HepG2 (cell line): ENCODE data around the gene CDT1. TPM values are rescaled to one million over a fixed set of nuclear protein-coding genes. Genes with fewer than 3 reads are reported as not detected.

Experiments used
- AFF4 ChIP-seq: sonication (generic); formaldehyde crosslinking; IDR thresholded peaks from 2 replicates; pipeline ENCODE4 v1.4.0; 2020; ENCODE audit warnings: missing genetic modification reagents
- DMAP1 ChIP-seq: IDR thresholded peaks from 2 replicates; pipeline ENCODE4 v1.6.1; 2016
- DPF2 ChIP-seq: sonication (generic); formaldehyde crosslinking; IDR thresholded peaks from 2 replicates; pipeline ENCODE4 v1.4.0; 2020; ENCODE audit warnings: mild to moderate bottlenecking, low read depth, missing genetic modification reagents, borderline replicate concordance
- ELF4 ChIP-seq: sonication (generic); formaldehyde crosslinking; IDR thresholded peaks from 2 replicates; pipeline ENCODE4 v1.5.0; 2020; ENCODE audit warnings: missing genetic modification reagents, mild to moderate bottlenecking, moderate library complexity, borderline replicate concordance
- FOXJ3 ChIP-seq: sonication (generic); formaldehyde crosslinking; IDR thresholded peaks from 2 replicates; pipeline ENCODE4 v1.4.0; 2020; ENCODE audit warnings: missing genetic modification reagents, mild to moderate bottlenecking, borderline replicate concordance
- HMGA1 ChIP-seq: sonication (generic); formaldehyde crosslinking; conservative IDR thresholded peaks from 2 replicates; pipeline ENCODE4 v1.4.0; 2020; ENCODE audit warnings: missing genetic modification reagents
- HOXA9 ChIP-seq: sonication (generic); formaldehyde crosslinking; IDR thresholded peaks from 2 replicates; pipeline ENCODE4 v1.8.1; 2022; ENCODE audit warnings: missing genetic modification reagents, mild to moderate bottlenecking, moderate library complexity, borderline replicate concordance
- KAT2B ChIP-seq: fragments of 150-350 bp; IDR thresholded peaks from 2 replicates; pipeline ENCODE4 v1.6.1; 2014; ENCODE audit warnings: low read depth, low read length, borderline replicate concordance
- KDM5A ChIP-seq: fragments of 200-600 bp; sonication (generic); IDR thresholded peaks from 2 replicates; pipeline ENCODE4 v1.7.0; 2018; ENCODE audit warnings: antibody characterized with exemption, mild to moderate bottlenecking, low read length, borderline replicate concordance
- SP1 ChIP-seq, 2 experiments: fragments of 450-650 bp in 1 of 2; sonication (generic) in 1 of 2; formaldehyde crosslinking in 1 of 2; IDR thresholded peaks; 2 replicates each; pipeline versions ENCODE4 v1.4.0 to v1.6.1; 2016 to 2020; ENCODE audit warnings: missing genetic modification reagents in 1 of 2
- STAT5B ChIP-seq: sonication (generic); formaldehyde crosslinking; IDR thresholded peaks from 2 replicates; pipeline ENCODE4 v1.4.0; 2020; ENCODE audit warnings: missing genetic modification reagents
- TOPORS ChIP-seq: sonication (generic); formaldehyde crosslinking; IDR thresholded peaks from 2 replicates; pipeline ENCODE4 v1.8.0; 2023; ENCODE audit warnings: mild to moderate bottlenecking, missing genetic modification reagents
- XRCC5 ChIP-seq: fragments of 200-400 bp; formaldehyde crosslinking; optimal IDR thresholded peaks from 2 replicates; pipeline ENCODE3; 2017; ENCODE audit warnings: mild to moderate bottlenecking, low read length
- YY1 ChIP-seq: IDR thresholded peaks from 2 replicates; pipeline ENCODE4 v1.6.1; 2011; ENCODE audit warnings: low read length, low read depth, moderate library complexity, mild to moderate bottlenecking; ENCODE audit not compliant: insufficient read depth, insufficient replicate concordance
- ZBTB38 ChIP-seq: sonication (generic); formaldehyde crosslinking; IDR thresholded peaks from 2 replicates; pipeline ENCODE4 v1.5.1; 2020; ENCODE audit warnings: mild to moderate bottlenecking, missing genetic modification reagents
- ZNF546 ChIP-seq: sonication (generic); formaldehyde crosslinking; conservative IDR thresholded peaks from 2 replicates; pipeline ENCODE4 v1.8.1; 2023; ENCODE audit warnings: mild to moderate bottlenecking, missing genetic modification reagents
- ZNF572 ChIP-seq: sonication (generic); formaldehyde crosslinking; IDR thresholded peaks from 2 replicates; pipeline ENCODE4 v1.5.1; 2020; ENCODE audit warnings: mild to moderate bottlenecking, missing genetic modification reagents
- ZNF589 ChIP-seq: sonication (generic); formaldehyde crosslinking; conservative IDR thresholded peaks from 2 replicates; pipeline ENCODE4 v1.8.0; 2022; ENCODE audit warnings: mild to moderate bottlenecking, moderate library complexity, missing genetic modification reagents
- ZNF678 ChIP-seq: sonication (generic); formaldehyde crosslinking; IDR thresholded peaks from 2 replicates; pipeline ENCODE4 v1.4.0; 2020; ENCODE audit warnings: mild to moderate bottlenecking, missing genetic modification reagents
- ZNF766 ChIP-seq: sonication (generic); formaldehyde crosslinking; IDR thresholded peaks from 2 replicates; pipeline ENCODE4 v1.5.0; 2020; ENCODE audit warnings: missing genetic modification reagents, borderline replicate concordance
- polyA plus RNA-seq, 8 experiments: library from polyadenylated mRNA; depleted of rRNA in 3 of 8; stranded (reverse) in 7 of 8; unstranded in 1 of 8; fragments of >200 nt; fragmentation: Illumina TruSeq in 4 of 8; extraction: Trizol in 4 of 8; gene quantifications; 2 replicates each; pipeline versions ENCODE4 v1.2.1 to v1.2.3, GENCODE V29; 2011 to 2016; ENCODE audit warnings: low read depth in 4 of 8, missing spikeins in 1 of 8, mixed read lengths in 1 of 8; ENCODE audit not compliant: insufficient read depth in 1 of 8
- total RNA-seq, 5 experiments: library from RNA; depleted of rRNA; stranded (reverse); fragments of >200 nt; fragmentation: Illumina TruSeq; extraction: Trizol; gene quantifications; 2 replicates each; pipeline ENCODE4 v1.2.3, GENCODE V29; 2016; ENCODE audit warnings: low read depth in 1 of 5
- TF ChIP-seq, protein P1 (sequence below): sonication (generic); formaldehyde crosslinking; IDR thresholded peaks from 2 replicates; pipeline ENCODE4 v1.5.1; 2020; ENCODE audit warnings: missing genetic modification reagents, mild to moderate bottlenecking, borderline replicate concordance
- TF ChIP-seq, protein P2 (sequence below): sonication (generic); formaldehyde crosslinking; IDR thresholded peaks from 2 replicates; pipeline ENCODE4 v1.8.1; 2023; ENCODE audit warnings: mild to moderate bottlenecking, inconsistent platforms, moderate library complexity, missing genetic modification reagents, borderline replicate concordance
- TF ChIP-seq, protein P3 (sequence below): sonication (generic); formaldehyde crosslinking; IDR thresholded peaks from 2 replicates; pipeline ENCODE4 v1.5.1; 2020; ENCODE audit warnings: mild to moderate bottlenecking, missing genetic modification reagents, moderate library complexity

The CDT1 gene
- total and polyA plus RNA-seq, 2 of the 13 experiments (the other 11 are each of a cell fraction or from before 2014, with no cell fraction given): 23.1 to 23.8 TPM

GRCh38 chr16:88759245-88759975 lies 44.2 kb upstream of the CDT1 start (continued):
- TF ChIP-seq, protein P1, sequence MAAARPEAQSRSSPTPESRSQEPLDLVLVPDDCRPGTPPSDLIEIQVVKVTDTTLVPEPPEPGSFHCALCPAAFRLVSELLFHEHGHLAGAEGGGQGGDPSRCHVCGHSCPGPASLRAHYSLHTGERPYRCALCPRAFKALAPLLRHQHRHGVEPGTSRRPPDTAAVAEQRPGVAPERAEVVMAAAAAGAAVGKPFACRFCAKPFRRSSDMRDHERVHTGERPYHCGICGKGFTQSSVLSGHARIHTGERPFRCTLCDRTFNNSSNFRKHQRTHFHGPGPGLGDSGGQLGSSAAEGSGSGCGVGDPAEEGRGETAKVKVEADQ (CRISPR knock-in tag): no peak
- TF ChIP-seq KAT2B (no peak), ZNF572 (CRISPR knock-in tag) (0 out of 2 replicates have a peak, but pooled peaks have one; percentile 9), DMAP1 (peak; percentile 49; the same call in 1 of the 2 replicates), HMGA1 (CRISPR knock-in tag) (no peak), HOXA9 (CRISPR knock-in tag) (no peak), TOPORS (CRISPR knock-in tag) (no peak), ZNF589 (CRISPR knock-in tag) (no peak), YY1 (peak; percentile 54), ELF4 (no peak), ZNF546 (CRISPR knock-in tag) (no peak; the same call in 1 of the 2 replicates), XRCC5 (peak; percentile 71), STAT5B (CRISPR knock-in tag) (no peak), KDM5A (no peak; the same call in 1 of the 2 replicates), AFF4 (no peak), SP1 (IDR thresholded peaks at IDR 0.05) (no peak), SP1 (CRISPR knock-in tag; IDR thresholded peaks at IDR 0.05) (peak; percentile 58; the same call in 1 of the 2 replicates), ZNF678 (CRISPR knock-in tag) (no peak; the same call in 1 of the 2 replicates), ZBTB38 (CRISPR knock-in tag) (peak; percentile 92), FOXJ3 (peak; percentile 55; the same call in 1 of the 2 replicates), DPF2 (CRISPR knock-in tag) (no peak), ZNF766 (CRISPR knock-in tag) (0 out of 2 replicates have a peak, but pooled peaks have one; percentile 67)
- TF ChIP-seq, protein P2, sequence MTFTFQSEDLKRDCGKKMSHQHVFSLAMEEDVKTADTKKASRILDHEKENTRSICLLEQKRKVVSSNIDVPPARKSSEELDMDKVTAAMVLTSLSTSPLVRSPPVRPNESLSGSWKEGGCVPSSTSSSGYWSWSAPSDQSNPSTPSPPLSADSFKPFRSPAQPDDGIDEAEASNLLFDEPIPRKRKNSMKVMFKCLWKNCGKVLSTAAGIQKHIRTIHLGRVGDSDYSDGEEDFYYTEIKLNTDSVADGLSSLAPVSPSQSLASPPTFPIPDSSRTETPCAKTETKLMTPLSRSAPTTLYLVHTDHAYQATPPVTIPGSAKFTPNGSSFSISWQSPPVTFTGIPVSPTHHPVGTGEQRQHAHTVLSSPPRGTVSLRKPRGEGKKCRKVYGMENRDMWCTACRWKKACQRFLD (CRISPR knock-in tag): no peak
- TF ChIP-seq, protein P3, sequence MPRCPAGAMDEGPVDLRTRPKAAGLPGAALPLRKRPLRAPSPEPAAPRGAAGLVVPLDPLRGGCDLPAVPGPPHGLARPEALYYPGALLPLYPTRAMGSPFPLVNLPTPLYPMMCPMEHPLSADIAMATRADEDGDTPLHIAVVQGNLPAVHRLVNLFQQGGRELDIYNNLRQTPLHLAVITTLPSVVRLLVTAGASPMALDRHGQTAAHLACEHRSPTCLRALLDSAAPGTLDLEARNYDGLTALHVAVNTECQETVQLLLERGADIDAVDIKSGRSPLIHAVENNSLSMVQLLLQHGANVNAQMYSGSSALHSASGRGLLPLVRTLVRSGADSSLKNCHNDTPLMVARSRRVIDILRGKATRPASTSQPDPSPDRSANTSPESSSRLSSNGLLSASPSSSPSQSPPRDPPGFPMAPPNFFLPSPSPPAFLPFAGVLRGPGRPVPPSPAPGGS (CRISPR knock-in tag): peak; percentile 92
